GM23248 (cell line): ENCODE data around the gene RGS9. TPM values are rescaled to one million over a fixed set of nuclear protein-coding genes. Genes with fewer than 3 reads are reported as not detected.
A peak's percentile ranks its signal among the peaks of the same experiment; 100 is the strongest.

Source experiments
- DNase-seq: peaks from one replicate; pipeline ENCODE4 v3.0.0-alpha.2; 2015
- H2AFZ ChIP-seq: fragments of 200-600 bp; sonication (generic); 2 replicates; pipeline ENCODE4 v1.6.1; 2016; ENCODE audit warnings: antibody characterized with exemption
- H3F3A ChIP-seq: fragments of 200-600 bp; sonication (generic); 2 replicates; pipeline ENCODE4 v1.6.1; 2016; ENCODE audit warnings: mild to moderate bottlenecking, antibody characterized with exemption, mixed run types; ENCODE audit not compliant: insufficient read depth
- H3K27ac ChIP-seq: fragments of 200-600 bp; sonication (generic); 2 replicates; pipeline ENCODE4 v1.5.1; 2016; ENCODE audit warnings: mild to moderate bottlenecking
- H3K27me3 ChIP-seq: fragments of 200-600 bp; sonication (generic); replicated peaks from 2 replicates; pipeline ENCODE4 v1.6.1; 2016; ENCODE audit warnings: mild to moderate bottlenecking; ENCODE audit not compliant: insufficient read depth
- H3K36me3 ChIP-seq: fragments of 200-600 bp; sonication (generic); 2 replicates; pipeline ENCODE4 v1.6.1; 2016; ENCODE audit warnings: low read depth, mild to moderate bottlenecking
- H3K4me1 ChIP-seq: fragments of 200-600 bp; sonication (generic); 2 replicates; pipeline ENCODE4 v1.6.1; 2016; ENCODE audit warnings: mild to moderate bottlenecking; ENCODE audit not compliant: insufficient read depth
- H3K4me2 ChIP-seq: fragments of 200-600 bp; sonication (generic); one replicate; pipeline ENCODE4 v1.6.1; 2016; ENCODE audit warnings: mild to moderate bottlenecking; ENCODE audit not compliant: unreplicated experiment
- H3K4me3 ChIP-seq: fragments of 200-600 bp; sonication (generic); 2 replicates; pipeline ENCODE4 v1.5.1; 2016; ENCODE audit warnings: mild to moderate bottlenecking
- H3K79me2 ChIP-seq: fragments of 200-600 bp; sonication (generic); 2 replicates; pipeline ENCODE4 v1.6.1; 2016; ENCODE audit warnings: mild to moderate bottlenecking; ENCODE audit not compliant: insufficient read depth
- H3K9ac ChIP-seq: fragments of 200-600 bp; sonication (generic); 2 replicates; pipeline ENCODE4 v1.6.1; 2016; ENCODE audit warnings: mild to moderate bottlenecking
- H3K9me2 ChIP-seq: fragments of 200-600 bp; sonication (generic); 2 replicates; pipeline ENCODE4 v1.6.1; 2016; ENCODE audit warnings: mixed run types, mild to moderate bottlenecking, moderate library complexity; ENCODE audit not compliant: insufficient read depth
- H3K9me3 ChIP-seq: fragments of 200-600 bp; sonication (generic); one replicate; pipeline ENCODE4 v1.6.1; 2017; ENCODE audit warnings: low read depth
- H4K20me1 ChIP-seq: fragments of 200-600 bp; sonication (generic); 2 replicates; pipeline ENCODE4 v1.6.0; 2016; ENCODE audit not compliant: insufficient read depth
- EZH2 ChIP-seq: fragments of 200-600 bp; sonication (generic); IDR thresholded peaks from 2 replicates; pipeline ENCODE4 v1.6.1; 2018; ENCODE audit warnings: antibody characterized with exemption, mild to moderate bottlenecking; ENCODE audit not compliant: insufficient read depth, poor library complexity, severe bottlenecking
- EZH2phosphoT487 ChIP-seq: fragments of 200-600 bp; sonication (generic); IDR thresholded peaks from 2 replicates; pipeline ENCODE4 v1.6.1; 2018; ENCODE audit warnings: antibody characterized with exemption, moderate library complexity, mild to moderate bottlenecking, low read depth; ENCODE audit not compliant: insufficient read depth
- WGBS, 2 experiments: methylation state at CpG; one replicate each; pipeline ENCODE4 v1.1.6; 2015 to 2017; ENCODE audit warnings: low lambda C conversion rate in 2 of 2, low coverage in 1 of 2; ENCODE audit errors: missing lambda C conversion rate in 2 of 2; 5-methylcytosine and 5-hydroxymethylcytosine counted together
- in situ Hi-C: fragments of 300-500 bp; cut with MboI; formaldehyde crosslinking; loops from 2 replicates; pipeline ENCODE4 v1.15.0; 2020
- polyA plus RNA-seq: library from polyadenylated mRNA; unstranded; fragments of >200 nt; fragmentation: Nextera tagmentation; extraction: Ambion mirVana; gene quantifications from 2 replicates; pipeline ENCODE4 v1.2.1, GENCODE V29; 2016
- total RNA-seq: library from RNA; depleted of rRNA; stranded (reverse); fragments of >200 nt; shearing (Covaris generic); gene quantifications from 2 replicates; pipeline ENCODE4 v1.2.3, GENCODE V29; 2014

The RGS9 gene
- total and polyA plus RNA-seq, 2 experiments from 2014 or later: 0.43 TPM; not detected in 1

- H3K4me2 ChIP-seq: no peak overlapping the region
- no peak for DNase-seq
- peaks cover 25% of the 10 kb centered on the region for H3K27me3 ChIP-seq
- H3K4me1 ChIP-seq: no peaks in the 10 kb centered on the region
- no peaks in the 10 kb centered on the region for H3F3A ChIP-seq
- no peaks in the 10 kb centered on the region for H3K9me3 ChIP-seq
- no peaks in the 10 kb centered on the region for H3K9me2 ChIP-seq
- no peaks in the 10 kb centered on the region for H4K20me1 ChIP-seq
- H2AFZ ChIP-seq: no peak overlapping the region
- no peaks in the 10 kb centered on the region for H3K36me3 ChIP-seq
- no peak overlapping the region for H3K9ac ChIP-seq
- WGBS, 2 experiments: 45 to 46% methylated on average over 2 of the region's 2 CpGs
- H3K4me3 ChIP-seq: no peak overlapping the region
- TF ChIP-seq EZH2phosphoT487: no peak
- TF ChIP-seq EZH2: no peak
- H3K27ac ChIP-seq: no peak overlapping the region
- in situ Hi-C loops: no loop called here
- H3K79me2 ChIP-seq: no peaks in the 10 kb centered on the region
Measured at GRCh38 chr17:65158622-65159021, 21.5 kb downstream of the RGS9 start.

DNA sequence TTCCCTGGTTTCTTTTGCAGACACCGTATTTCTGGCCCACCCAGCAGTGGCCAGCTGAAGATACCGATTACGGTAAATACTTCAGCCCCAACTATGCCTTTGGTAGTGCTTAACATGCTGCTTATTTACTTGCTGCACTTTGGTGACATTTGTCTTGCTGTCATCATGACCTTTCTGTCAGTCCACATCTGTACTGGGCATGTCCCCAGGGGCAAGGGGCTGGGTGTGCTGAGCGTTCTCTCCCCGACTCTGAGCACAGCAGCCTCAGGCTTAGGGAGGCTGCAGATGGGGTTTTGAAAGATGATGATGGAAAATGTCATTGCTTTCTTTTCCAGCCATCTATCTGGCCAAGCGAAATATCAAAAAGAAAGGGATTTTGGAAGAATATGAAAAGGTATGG, 23.3 kb downstream of the RGS9 start:
- Histone ChIP-seq H3K4me2 (no peak overlapping the region), H3K9me2 (no peaks in the 10 kb centered on the region), H3K36me3 (no peaks in the 10 kb centered on the region), H3K4me1 (no peaks in the 10 kb centered on the region), H3F3A (no peaks in the 10 kb centered on the region), H3K9ac (no peak overlapping the region), H3K27me3 (peaks cover 25% of the 10 kb centered on the region), H3K9me3 (no peaks in the 10 kb centered on the region), H2AFZ (no peak overlapping the region), H4K20me1 (no peaks in the 10 kb centered on the region), H3K79me2 (no peaks in the 10 kb centered on the region), H3K4me3 (no peak overlapping the region), H3K27ac (no peak overlapping the region)
- TF ChIP-seq EZH2phosphoT487 (no peak), EZH2 (no peak)
- WGBS, 2 experiments: 69 to 72% methylated on average over 6 of the region's 6 CpGs
- in situ Hi-C loops: no loop called here
- no peak for DNase-seq

GRCh38 chr17:65163990-65164495, 26.9 kb downstream of the RGS9 start:
- H3K27me3 ChIP-seq: peaks cover 19% of the 10 kb centered on the region
- WGBS, 2 experiments: 44 to 48% methylated on average over 5 of the region's 5 CpGs
- no peaks in the 10 kb centered on the region for H3K36me3 ChIP-seq
- TF ChIP-seq EZH2 (no peak), EZH2phosphoT487 (no peak)
- H3K9me2 ChIP-seq: no peaks in the 10 kb centered on the region
- no peaks in the 10 kb centered on the region for H3F3A ChIP-seq
- H3K9me3 ChIP-seq: no peaks in the 10 kb centered on the region
- in situ Hi-C loops: no loop called here
- H3K9ac ChIP-seq: no peak overlapping the region
- H3K27ac ChIP-seq: no peak overlapping the region
- H3K4me3 ChIP-seq: no peak overlapping the region
- H2AFZ ChIP-seq: no peak overlapping the region
- H3K79me2 ChIP-seq: no peaks in the 10 kb centered on the region
- H3K4me1 ChIP-seq: no peaks in the 10 kb centered on the region
- DNase-seq: peak; percentile 74
- H3K4me2 ChIP-seq: no peak overlapping the region
- no peaks in the 10 kb centered on the region for H4K20me1 ChIP-seq

GRCh38 chr17:65166787-65167186, 29.6 kb downstream of the RGS9 start:
- Histone ChIP-seq H3K4me1 (no peaks in the 10 kb centered on the region), H3K9ac (no peak overlapping the region), H3K9me3 (no peaks in the 10 kb centered on the region), H2AFZ (no peak overlapping the region), H3K27ac (no peak overlapping the region), H3K27me3 (0 out of 2 replicates have a peak, but pooled peaks cover 7% of the 10 kb centered on the region), H3K36me3 (no peaks in the 10 kb centered on the region), H3K4me2 (no peak overlapping the region), H3K4me3 (no peak overlapping the region), H4K20me1 (no peaks in the 10 kb centered on the region), H3F3A (no peaks in the 10 kb centered on the region), H3K79me2 (no peaks in the 10 kb centered on the region), H3K9me2 (no peaks in the 10 kb centered on the region)
- no peak for DNase-seq
- 94% methylated on average over 16 of the region's 16 CpGs for whole genome bisulfite sequencing, 2 experiments
- in situ Hi-C loops: no loop called here
- TF ChIP-seq EZH2 (no peak), EZH2phosphoT487 (no peak)

- no peaks in the 10 kb centered on the region for H3F3A ChIP-seq
- in situ Hi-C loops: no loop called here
- 85 to 86% methylated on average over 8 of the region's 8 CpGs for WGBS, 2 experiments
- no peaks in the 10 kb centered on the region for H3K36me3 ChIP-seq
- 0 out of 2 replicates have a peak, but pooled peaks cover 7% of the 10 kb centered on the region for H3K27me3 ChIP-seq
- TF ChIP-seq EZH2: no peak
- no peak for DNase-seq
- H3K27ac ChIP-seq: no peak overlapping the region
- H3K9me2 ChIP-seq: no peaks in the 10 kb centered on the region
- no peak overlapping the region for H3K9ac ChIP-seq
- no peaks in the 10 kb centered on the region for H4K20me1 ChIP-seq
- no peak overlapping the region for H2AFZ ChIP-seq
- H3K79me2 ChIP-seq: no peaks in the 10 kb centered on the region
- H3K4me1 ChIP-seq: no peaks in the 10 kb centered on the region
- H3K4me2 ChIP-seq: no peak overlapping the region
- H3K9me3 ChIP-seq: no peaks in the 10 kb centered on the region
- H3K4me3 ChIP-seq: no peak overlapping the region
Measured at GRCh38 chr17:65167566-65167965, 30.4 kb downstream of the RGS9 start.
